Neural cell (in vitro differentiated cells): ENCODE measurements around the gene CD37.

ENCODE experiments used
- CTCF ChIP-seq: fragments of 450-650 bp; IDR thresholded peaks from 2 replicates; pipeline ENCODE4 v1.5.1; 2014; ENCODE audit warnings: antibody characterized with exemption, mild to moderate bottlenecking, moderate library complexity; ENCODE audit not compliant: poor library complexity, severe bottlenecking
- EP300 ChIP-seq: fragments of 450-650 bp; conservative IDR thresholded peaks from 2 replicates; pipeline ENCODE4 v1.6.1; 2014; ENCODE audit warnings: antibody characterized with exemption, mild to moderate bottlenecking, moderate library complexity; ENCODE audit not compliant: poor library complexity, severe bottlenecking
- EZH2 ChIP-seq: fragments of 200-600, 300-800 bp; shearing (Covaris generic), sonication (generic); IDR thresholded peaks from 2 replicates; pipeline ENCODE4 v1.6.1; 2014; ENCODE audit warnings: antibody characterized with exemption, low read length, borderline replicate concordance, mild to moderate bottlenecking; ENCODE audit not compliant: insufficient read depth, poor library complexity, severe bottlenecking
- MXI1 ChIP-seq: fragments of 450-650 bp; conservative IDR thresholded peaks from 2 replicates; pipeline ENCODE4 v1.6.1; 2014; ENCODE audit warnings: antibody characterized with exemption, mild to moderate bottlenecking; ENCODE audit not compliant: poor library complexity, severe bottlenecking
- POLR2AphosphoS5 ChIP-seq: IDR thresholded peaks from 2 replicates; pipeline ENCODE4 v1.6.1; 2012
- RAD21 ChIP-seq: fragments of 450-650 bp; conservative IDR thresholded peaks from 2 replicates; pipeline ENCODE4 v1.6.1; 2014; ENCODE audit warnings: antibody characterized with exemption, mild to moderate bottlenecking, moderate library complexity
- SMC3 ChIP-seq: fragments of 450-650 bp; conservative IDR thresholded peaks from 2 replicates; pipeline ENCODE4 v1.6.1; 2014; ENCODE audit warnings: antibody characterized with exemption, mild to moderate bottlenecking, moderate library complexity; ENCODE audit not compliant: poor library complexity
- TAF1 ChIP-seq: IDR thresholded peaks from 2 replicates; pipeline ENCODE4 v1.6.1; 2012; ENCODE audit warnings: low read depth

GRCh38 chr19:49371184-49371583, 36.0 kb downstream of the CD37 start:
- TF ChIP-seq EZH2 (no peak), CTCF (no peak), EP300 (no peak), TAF1 (no peak), POLR2AphosphoS5 (no peak), RAD21 (no peak), SMC3 (no peak), MXI1 (no peak)
